Activated T-cell treated with anti-CD3 and anti-CD28 coated beads for 1 hour (primary cell): Measurements from ENCODE around the gene SLC24A5.

Source experiments
- DNase-seq: peaks from one replicate; pipeline ENCODE4 v3.0.0-alpha.2; 2020; ENCODE audit warnings: low read depth

Gene SLC24A5

DNA sequence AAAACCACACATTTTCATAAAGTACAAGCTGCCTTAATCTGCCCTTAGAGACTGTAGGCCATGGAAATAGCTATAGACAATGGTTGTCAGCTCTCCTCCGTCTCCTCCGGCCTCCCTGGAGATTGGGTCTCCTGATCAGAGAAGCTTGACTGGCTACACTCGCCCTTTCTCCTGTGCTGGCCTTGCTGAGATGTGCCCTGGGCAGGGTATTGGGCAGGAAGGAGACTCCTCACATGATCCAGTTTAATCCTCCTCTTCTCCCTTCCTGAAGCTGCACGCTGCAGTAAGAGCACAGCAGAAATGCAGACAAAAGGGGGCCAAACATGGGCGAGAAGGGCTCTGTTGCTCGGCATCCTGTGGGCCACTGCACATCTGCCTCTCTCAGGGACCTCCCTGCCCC is at the start of gene SLC24A5:
Gene SLC24A5 (plus strand): TSS at position 246 of the 400 bp plus-strand sequence. CDS start 55 bp downstream, at position 301.
- DNase-seq: no peak

- no peak for DNase-seq
These were observed 47.8 kb upstream of the SLC24A5 start for GRCh38 chr15:48072941-48073340.

- DNase-seq: no peak
These were observed 46.9 kb upstream of the SLC24A5 start for GRCh38 chr15:48073881-48074280.

DNA sequence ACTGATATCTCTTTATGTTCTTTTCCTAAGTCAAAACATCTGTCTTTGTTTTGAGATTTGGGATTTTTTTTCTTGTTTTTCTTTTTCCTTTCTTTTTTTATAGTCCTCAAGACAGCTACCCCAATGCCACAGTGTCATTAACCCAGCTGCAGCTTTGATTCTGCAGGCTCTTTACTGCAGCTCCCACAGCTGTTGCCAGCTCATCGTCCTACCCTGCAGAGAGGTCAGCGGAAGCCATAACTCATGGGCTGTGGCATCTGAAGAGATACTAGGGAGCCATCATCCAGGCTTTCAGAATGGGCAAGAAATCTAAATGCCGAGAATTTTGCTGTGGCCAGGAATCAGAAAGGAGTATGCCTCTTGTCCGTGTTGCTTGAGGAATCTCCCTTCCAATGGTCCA is 44.3 kb upstream of the SLC24A5 start:
- DNase-seq: no peak

DNA sequence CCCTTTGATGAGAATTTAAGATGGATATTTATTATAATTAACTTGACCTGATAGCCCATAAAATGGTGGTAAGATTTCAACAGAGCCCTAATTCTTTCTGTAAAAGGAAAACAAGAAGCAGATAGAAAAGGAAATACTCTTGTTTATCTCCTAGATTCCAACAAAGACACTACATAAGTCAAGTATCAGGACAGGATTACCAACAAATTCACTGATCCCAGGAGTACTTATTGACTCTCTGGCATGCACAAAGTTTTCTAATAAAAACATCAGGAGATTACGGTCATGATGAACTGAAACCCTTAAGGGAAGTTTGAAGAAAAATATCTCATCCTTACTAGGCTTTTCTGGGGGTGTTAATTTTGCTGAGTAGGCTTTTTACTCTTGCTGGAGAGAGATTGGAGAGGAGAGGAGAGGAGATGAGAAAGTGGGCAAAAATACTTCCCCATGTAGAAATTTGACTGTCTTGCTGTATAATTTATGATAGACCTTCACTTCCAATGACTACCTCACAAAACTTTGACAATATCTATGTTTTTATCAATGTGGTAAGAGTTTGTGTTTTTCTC is 43.1 kb upstream of the SLC24A5 start:
- DNase-seq: no peak

DNA sequence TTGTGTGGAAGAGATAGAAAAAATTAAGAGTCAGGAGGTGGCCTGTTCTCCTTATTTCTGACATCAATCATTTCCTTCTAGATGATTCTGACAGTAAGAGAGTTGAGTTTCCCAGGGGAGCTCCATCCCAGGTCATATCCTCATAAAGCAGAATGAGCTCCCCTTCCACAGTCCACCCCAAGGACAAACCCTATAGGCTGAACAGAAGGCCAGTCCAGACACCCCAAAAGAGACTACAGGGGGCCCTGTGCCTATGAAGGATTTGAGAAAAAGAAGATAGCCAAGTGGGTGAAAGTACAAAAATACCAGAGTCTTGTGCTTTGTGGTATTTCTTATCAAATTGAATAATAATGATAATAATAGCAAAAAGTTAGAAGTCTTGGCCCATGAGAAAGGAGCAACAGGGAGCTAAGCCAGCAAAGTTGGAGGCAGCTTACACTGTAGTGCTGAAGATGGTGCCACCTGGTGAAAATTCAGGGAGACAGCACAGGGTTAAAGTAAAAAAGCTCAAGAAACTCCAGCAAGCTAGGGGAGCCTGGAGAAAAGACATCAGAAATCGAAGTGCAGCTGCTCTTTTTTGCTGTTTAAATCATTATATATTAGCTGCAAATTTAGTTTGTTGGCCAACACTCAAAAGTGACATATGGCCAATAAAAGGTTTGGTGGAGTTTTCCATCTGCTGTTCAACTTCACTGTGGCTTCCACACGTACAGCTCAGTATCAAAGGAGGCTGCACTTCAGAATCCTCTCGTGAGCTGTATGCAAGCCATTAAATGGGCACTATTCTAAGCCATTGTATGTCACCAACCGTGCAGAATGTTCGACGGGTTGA is 35.8 kb upstream of the SLC24A5 start:
- no peak for DNase-seq

- DNase-seq: no peak
These were observed 35.2 kb upstream of the SLC24A5 start for GRCh38 chr15:48085591-48085930.

- DNase-seq: no peak
These were observed 34.7 kb upstream of the SLC24A5 start for GRCh38 chr15:48086133-48086532.

- no peak for DNase-seq
These were observed 34.2 kb upstream of the SLC24A5 start for GRCh38 chr15:48086576-48086975.

DNA sequence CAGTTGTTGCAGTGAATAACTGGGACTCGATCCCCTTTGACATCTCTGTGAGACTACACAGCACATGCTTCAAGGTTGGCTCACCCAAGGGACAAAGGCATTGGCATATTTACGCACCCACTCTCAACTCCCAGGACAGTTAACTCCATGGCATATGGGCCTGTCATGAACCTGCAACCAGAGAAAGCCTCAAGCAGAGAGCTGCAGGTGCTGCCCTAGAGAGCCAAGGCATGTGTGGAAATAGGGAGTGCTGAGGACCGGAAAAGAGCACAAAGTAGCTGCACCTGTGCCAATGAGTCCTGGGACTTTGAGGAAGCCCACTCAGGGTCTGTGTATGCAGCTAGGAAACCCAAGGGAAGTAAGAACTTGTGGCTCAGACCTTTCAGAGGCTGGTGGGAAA is 32.9 kb upstream of the SLC24A5 start:
- no peak for DNase-seq

GRCh38 chr15:48089702-48090101 is 31.1 kb upstream of the SLC24A5 start:
- DNase-seq: no peak

DNA sequence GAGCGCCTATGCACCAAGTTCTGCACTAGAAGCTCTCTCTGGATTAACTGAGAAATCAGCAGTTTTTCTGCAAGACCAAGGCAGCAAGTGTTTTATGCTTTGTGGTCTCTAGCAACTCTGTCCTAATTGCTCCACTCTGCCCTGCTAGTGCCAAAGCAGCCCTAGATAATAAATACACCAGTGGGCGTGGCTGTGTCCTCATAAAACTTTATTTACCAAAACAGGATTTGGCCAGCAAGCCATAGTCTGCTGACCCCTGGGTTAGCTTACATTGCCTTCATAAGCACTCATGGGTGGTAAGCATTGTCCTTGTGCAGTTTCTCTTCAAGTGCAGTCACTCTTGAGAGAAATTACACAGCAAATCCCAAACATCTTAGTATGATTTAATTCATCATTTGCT is 30.7 kb upstream of the SLC24A5 start:
- no peak for DNase-seq

- no peak for DNase-seq
These were observed 30.1 kb upstream of the SLC24A5 start for GRCh38 chr15:48090666-48091065.

DNA sequence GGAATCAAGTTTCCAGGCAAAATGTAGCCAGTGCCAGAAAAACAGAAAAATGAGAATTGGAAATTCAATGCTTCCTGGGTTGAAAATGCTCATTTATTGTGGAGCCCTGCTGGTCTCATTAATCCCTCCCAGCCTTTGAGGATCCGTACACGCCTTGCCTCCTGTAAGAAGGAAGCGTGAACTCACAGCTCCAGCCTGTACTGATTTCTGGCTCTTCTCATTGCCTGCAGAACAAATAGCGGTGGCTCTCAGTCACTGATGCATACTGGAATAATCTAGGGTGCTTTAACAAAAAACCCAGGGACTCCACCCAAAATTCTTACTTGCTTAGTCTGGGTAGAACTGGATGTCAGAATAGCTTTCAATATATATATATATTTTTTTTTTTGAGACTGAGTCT is 29.3 kb upstream of the SLC24A5 start:
- DNase-seq: no peak

- no peak for DNase-seq
These were observed 24.4 kb upstream of the SLC24A5 start for GRCh38 chr15:48096355-48096786.

DNA sequence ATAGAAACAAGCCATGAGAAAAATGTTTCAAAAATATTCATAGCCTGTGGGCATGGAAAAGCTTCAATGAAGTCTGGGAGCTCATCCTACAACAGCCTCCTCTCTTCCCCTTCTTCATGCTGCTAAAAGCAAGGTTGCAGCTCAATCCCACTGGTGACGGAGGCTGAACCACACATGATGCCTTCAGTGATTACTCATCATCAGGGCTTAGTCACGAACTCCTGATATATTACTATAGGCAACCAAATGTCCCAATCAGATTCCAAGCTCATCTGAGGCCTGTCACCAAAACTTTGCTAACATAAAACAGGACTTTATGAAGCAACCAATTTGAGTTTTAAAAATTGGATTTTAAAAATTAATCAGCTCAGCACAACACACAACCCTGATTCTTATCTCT is 24.0 kb upstream of the SLC24A5 start:
- DNase-seq: no peak

DNA sequence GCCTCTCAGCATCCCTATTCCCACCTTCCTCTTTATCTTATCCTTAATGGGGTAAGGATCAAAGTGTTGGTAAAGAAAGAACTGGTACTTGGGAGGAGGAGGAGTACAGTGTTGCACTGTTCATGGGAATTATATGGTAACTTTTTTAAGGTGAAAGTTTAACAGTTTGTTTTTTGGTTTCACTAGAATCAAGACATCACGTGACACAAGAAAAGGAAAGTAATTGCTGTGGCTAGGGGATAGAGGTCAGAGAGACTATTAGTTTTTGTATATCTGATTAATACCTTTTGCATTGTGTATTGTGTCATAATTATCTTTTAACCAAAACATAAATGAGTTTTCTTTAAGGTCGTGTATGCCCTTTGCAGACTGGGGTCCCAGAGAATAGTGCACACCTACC is 23.5 kb upstream of the SLC24A5 start:
- no peak for DNase-seq

- no peak for DNase-seq
These were observed 19.3 kb upstream of the SLC24A5 start for GRCh38 chr15:48101376-48101961.

GRCh38 chr15:48102167-48102566 is 18.6 kb upstream of the SLC24A5 start:
- no peak for DNase-seq

DNA sequence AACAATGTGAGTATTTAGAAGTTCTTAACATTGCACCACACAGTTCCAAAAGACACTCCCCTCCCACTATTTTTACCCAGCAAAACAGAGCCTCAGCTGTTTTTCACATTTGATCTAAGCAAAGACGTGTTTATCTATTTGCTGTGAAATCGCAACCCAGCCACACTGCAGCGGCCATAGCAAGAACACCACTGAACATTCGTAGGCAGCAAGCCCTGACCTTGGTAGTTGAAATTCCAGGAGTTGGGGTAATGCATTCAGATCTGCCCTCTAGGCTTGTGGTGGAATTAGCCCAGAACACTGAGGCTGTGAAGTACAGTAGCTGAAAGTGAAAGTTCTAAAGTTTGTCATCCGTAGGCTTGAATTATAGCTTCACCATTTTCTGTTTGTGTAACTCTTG is 17.1 kb upstream of the SLC24A5 start:
- DNase-seq: no peak

GRCh38 chr15:48105936-48106335 is 14.9 kb upstream of the SLC24A5 start:
- no peak for DNase-seq

- DNase-seq: no peak
These were observed 11.6 kb upstream of the SLC24A5 start for GRCh38 chr15:48109212-48109611.

DNA sequence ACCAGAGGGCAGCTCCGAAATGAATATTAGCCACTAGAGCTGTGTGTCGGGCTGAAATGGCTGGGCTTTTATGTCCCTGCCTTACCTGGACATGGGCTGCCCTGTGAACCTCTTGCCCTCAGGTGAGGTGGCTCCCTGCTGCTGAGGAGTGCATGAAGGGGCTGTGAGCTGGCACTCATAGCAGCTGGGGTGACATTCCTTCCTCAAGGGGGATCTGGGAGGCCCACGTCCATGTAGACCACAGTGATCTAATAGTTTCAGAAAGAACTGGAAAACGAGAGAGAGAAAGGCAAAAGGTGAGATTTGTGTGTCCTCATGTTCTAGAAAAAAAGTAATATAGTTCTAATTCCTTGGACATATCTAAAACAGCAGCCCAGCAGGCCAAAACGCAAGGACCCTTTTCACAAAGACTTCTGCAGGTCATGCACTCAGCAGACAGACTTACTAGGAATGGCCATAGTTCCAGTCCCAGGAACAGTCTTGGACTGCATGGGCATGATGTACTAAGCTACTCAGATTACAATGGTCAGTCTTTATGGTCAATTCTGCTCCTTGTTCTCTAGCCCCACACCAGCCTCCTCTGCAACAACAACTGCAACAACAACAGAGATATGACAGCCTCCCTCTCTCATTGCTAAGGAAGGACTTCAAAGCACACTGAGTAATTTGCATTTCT is 10.8 kb upstream of the SLC24A5 start:
- no peak for DNase-seq
